Activated CD8-positive, alpha-beta memory T cell treated with anti-CD3 and anti-CD28 coated beads, Interleukin-2, amount 50 U/mL, for 1 hour (primary cell): ENCODE data around the gene AKR1C1.
"Not testable (repeated sequence)": the region's sequence is repeated elsewhere in the genome, so short reads cannot be mapped to it uniquely, and the experiment has no call there.

Source experiments
- DNase-seq: peaks from one replicate; pipeline ENCODE4 v3.0.0-alpha.2; 2020; ENCODE audit errors: extremely low read depth

AKR1C1 gene

GRCh38 chr10:4984223-4984622 is 21.0 kb downstream of the AKR1C1 start:
- DNase-seq: no peak

GRCh38 chr10:4984971-4985594 is 21.9 kb downstream of the AKR1C1 start:
- DNase-seq: no peak

GRCh38 chr10:4988000-4988641 is 24.9 kb downstream of the AKR1C1 start:
- DNase-seq: not testable (repeated sequence)

GRCh38 chr10:4990217-4990616 is 27.0 kb downstream of the AKR1C1 start:
- DNase-seq: no peak

GRCh38 chr10:4991463-4991862 is 28.2 kb downstream of the AKR1C1 start:
- not testable (repeated sequence) for DNase-seq

- DNase-seq: not testable (repeated sequence)
Measured at GRCh38 chr10:4992564-4992963, 29.3 kb downstream of the AKR1C1 start.

GRCh38 chr10:4994260-4994659 is 31.0 kb downstream of the AKR1C1 start:
- not testable (repeated sequence) for DNase-seq

- no peak for DNase-seq
Measured at GRCh38 chr10:4998671-4999070, 35.5 kb downstream of the AKR1C1 start.

- no peak for DNase-seq
Measured at GRCh38 chr10:5002013-5002727, 39.0 kb downstream of the AKR1C1 start.

- DNase-seq: not testable (repeated sequence)
Measured at GRCh38 chr10:5003127-5004029, 40.2 kb downstream of the AKR1C1 start, which contains the start of gene AKR1C2. AKR1C2 (minus strand) TSS chr10:5003857; CDS start chr10:5003835, 22 bp downstream.

- DNase-seq: not testable (repeated sequence)
Measured at GRCh38 chr10:5004030-5004385, 40.8 kb downstream of the AKR1C1 start.

- DNase-seq: not testable (repeated sequence)
Measured at GRCh38 chr10:5004501-5004900, 41.3 kb downstream of the AKR1C1 start.

- DNase-seq: not testable (repeated sequence)
Measured at GRCh38 chr10:5008857-5009548, 45.8 kb downstream of the AKR1C1 start.

GRCh38 chr10:5010043-5010442 is 46.8 kb downstream of the AKR1C1 start:
- not testable (repeated sequence) for DNase-seq

- DNase-seq: not testable (repeated sequence)
Measured at GRCh38 chr10:5011392-5011791, 48.2 kb downstream of the AKR1C1 start.

GRCh38 chr10:5012595-5012994 is 49.4 kb downstream of the AKR1C1 start:
- no peak for DNase-seq

GRCh38 chr10:5013385-5013784 is 50.2 kb downstream of the AKR1C1 start:
- DNase-seq: no peak

- DNase-seq: not testable (repeated sequence)
Measured at GRCh38 chr10:5014200-5014910, 51.1 kb downstream of the AKR1C1 start.

- no peak for DNase-seq
Measured at GRCh38 chr10:5014936-5015335, 51.7 kb downstream of the AKR1C1 start.

GRCh38 chr10:5018134-5018533 is 54.9 kb downstream of the AKR1C1 start:
- DNase-seq: no peak
